SK-N-MC (cell line): ENCODE data around the gene C1QTNF4.
"Not testable (repeated sequence)": the region's sequence is repeated elsewhere in the genome, so short reads cannot be mapped to it uniquely, and the experiment has no call there.

Experiments used
- DNase-seq: peaks from one replicate; pipeline ENCODE4 v3.0.0-alpha.2; 2011; ENCODE audit warnings: low read depth, low spot score
- H3K27ac ChIP-seq: fragments of 200-600 bp; sonication (generic); 2 replicates; pipeline ENCODE4 v1.5.1; 2016; ENCODE audit warnings: mixed run types
- H3K36me3 ChIP-seq: fragments of 200-600 bp; sonication (generic); 2 replicates; pipeline ENCODE4 v1.6.1; 2017; ENCODE audit warnings: antibody characterized with exemption, low read length, mixed read lengths; ENCODE audit not compliant: insufficient read depth
- H3K4me3 ChIP-seq: fragments of 200-600 bp; sonication (generic); 2 replicates; pipeline ENCODE4 v1.5.1; 2016
- H3K9ac ChIP-seq: fragments of 200-600 bp; sonication (generic); 2 replicates; pipeline ENCODE4 v1.8.0; 2017; ENCODE audit warnings: mixed run types, mixed read lengths; ENCODE audit not compliant: insufficient read length
- H3K9me3 ChIP-seq: fragments of 200-600 bp; sonication (generic); 2 replicates; pipeline ENCODE4 v1.6.1; 2017; ENCODE audit warnings: low read depth, mild to moderate bottlenecking, antibody characterized with exemption, low read length, moderate library complexity, mixed read lengths
- EZH2 ChIP-seq: fragments of 200-600 bp; sonication (generic); IDR thresholded peaks from one replicate; pipeline ENCODE4 v1.6.1; 2017; ENCODE audit warnings: antibody characterized with exemption
- FOXP2 ChIP-seq: optimal IDR thresholded peaks from 2 replicates; pipeline ENCODE3; 2011; ENCODE audit warnings: mild to moderate bottlenecking, moderate library complexity; ENCODE audit not compliant: insufficient read depth; ENCODE audit errors: extremely low read length, control extremely low read depth
- POLR2AphosphoS5 ChIP-seq: IDR thresholded peaks from 2 replicates; pipeline ENCODE4 v1.6.1; 2012; ENCODE audit warnings: mild to moderate bottlenecking, low read depth, low read length, borderline replicate concordance

C1QTNF4 gene

GRCh38 chr11:47569646-47570045, 24.6 kb downstream of the C1QTNF4 start:
- no peak for DNase-seq
- H3K27ac ChIP-seq, result no peak overlapping the region
- TF ChIP-seq EZH2, result no peak
- TF ChIP-seq POLR2AphosphoS5, result no peak
- no peak for TF ChIP-seq FOXP2
- no peak overlapping the region for H3K9ac ChIP-seq
- H3K36me3 ChIP-seq, result peaks cover 21% of the 10 kb centered on the region
- H3K9me3 ChIP-seq, result no peaks in the 10 kb centered on the region
- no peak overlapping the region for H3K4me3 ChIP-seq

- no peaks in the 10 kb centered on the region for H3K9me3 ChIP-seq
- H3K27ac ChIP-seq, result peak overlapping the region; percentile 26; the same call in 1 of the 2 replicates
- peak overlapping the region; percentile 80 for H3K9ac ChIP-seq
- no peak for DNase-seq
- H3K4me3 ChIP-seq, result peak overlapping the region; percentile 73
- no peaks in the 10 kb centered on the region; the same call in 1 of the 2 replicates for H3K36me3 ChIP-seq
- no peak for TF ChIP-seq POLR2AphosphoS5
- no peak for TF ChIP-seq FOXP2
- no peak for TF ChIP-seq EZH2
Measured at GRCh38 chr11:47566149-47566698, 28.0 kb downstream of the C1QTNF4 start.

- H3K9ac ChIP-seq, result peak within 1 kb of the TSS; percentile 80
- no peak for TF ChIP-seq FOXP2
- TF ChIP-seq POLR2AphosphoS5, result peak; percentile 34; the same call in 1 of the 2 replicates
- peak within 1 kb of the TSS; percentile 26; the same call in 1 of the 2 replicates for H3K27ac ChIP-seq
- no peak for DNase-seq
- H3K36me3 ChIP-seq, result no peaks in the 10 kb centered on the region; the same call in 1 of the 2 replicates
- H3K9me3 ChIP-seq, result no peaks in the 10 kb centered on the region
- H3K4me3 ChIP-seq, result peak within 1 kb of the TSS; percentile 73
Measured at GRCh38 chr11:47565340-47566148, 28.7 kb downstream of the C1QTNF4 start, which contains the start of gene PTPMT1. TSS of gene PTPMT1 (plus strand) at chr11:47565599. CDS start at chr11:47565623, 24 bp downstream.

DNA sequence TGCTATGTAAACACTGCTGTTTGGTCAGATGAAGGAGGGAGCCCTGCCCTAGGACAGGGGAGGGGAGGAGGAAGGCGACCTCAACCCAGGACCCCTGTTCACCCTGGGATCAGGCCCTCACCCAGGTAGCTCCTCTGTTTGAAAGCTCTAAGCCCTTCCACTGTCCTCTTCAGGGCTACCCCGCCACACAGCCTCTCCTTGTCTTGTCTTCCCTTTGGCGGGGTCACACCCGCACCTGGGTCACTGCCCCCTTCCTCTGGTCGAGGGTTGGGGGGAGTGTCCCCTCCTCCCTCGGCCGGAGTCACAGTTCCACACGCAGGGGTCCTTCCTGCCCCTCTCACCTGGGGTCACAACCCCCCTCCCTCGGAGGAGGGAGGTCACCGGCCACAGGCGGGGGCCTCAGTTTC, 29.3 kb downstream of the C1QTNF4 start:
- TF ChIP-seq EZH2, result no peak
- DNase-seq, result no peak
- Histone ChIP-seq H3K4me3 (peak overlapping the region; percentile 73), H3K36me3 (no peaks in the 10 kb centered on the region; the same call in 1 of the 2 replicates), H3K27ac (no peak overlapping the region), H3K9me3 (no peaks in the 10 kb centered on the region), H3K9ac (peak overlapping the region; percentile 80)

DNA sequence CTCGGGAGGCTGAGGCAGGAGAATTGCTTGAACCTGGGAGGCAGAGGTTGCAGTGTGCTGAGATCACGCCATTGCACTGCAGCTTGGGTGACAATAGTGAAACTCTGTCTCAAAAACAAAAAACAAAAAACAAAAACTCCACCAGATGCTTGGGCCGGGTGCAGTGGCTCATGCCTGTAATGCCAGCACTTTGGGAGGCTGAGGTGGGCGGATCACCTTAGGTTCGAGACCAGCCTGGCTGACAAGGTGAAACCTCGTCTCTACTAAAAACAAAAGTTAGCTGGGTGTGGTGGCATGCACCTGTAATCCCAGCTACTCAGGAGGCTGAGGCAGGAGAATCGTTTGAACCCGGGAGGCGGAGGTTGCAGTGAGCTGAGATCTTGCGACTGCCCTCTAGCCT, 29.8 kb downstream of the C1QTNF4 start:
- H3K4me3 ChIP-seq, H3K9me3 ChIP-seq, H3K36me3 ChIP-seq, DNase-seq, H3K27ac ChIP-seq, H3K9ac ChIP-seq: not testable (repeated sequence)

DNA sequence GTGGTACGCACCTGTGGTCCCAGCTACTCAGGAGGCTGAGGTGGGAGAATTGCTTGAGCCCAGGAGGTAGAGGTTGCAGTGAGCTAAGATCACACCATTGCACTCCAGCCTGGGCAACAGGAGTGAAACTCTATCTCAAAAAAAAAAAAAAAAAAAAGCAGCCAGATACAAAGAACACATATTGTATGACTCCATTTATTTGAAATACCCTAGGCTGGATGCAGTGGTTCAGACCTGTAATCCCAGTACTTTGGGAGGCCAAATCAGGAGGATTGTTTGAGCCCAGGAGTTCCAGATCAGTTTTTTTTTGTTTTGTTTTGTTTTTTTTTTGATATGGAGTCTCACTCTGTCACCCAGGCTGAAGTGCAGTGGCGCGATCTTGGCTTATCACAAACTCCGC, 31.8 kb downstream of the C1QTNF4 start:
- not testable (repeated sequence) for H3K27ac ChIP-seq, H3K36me3 ChIP-seq, H3K9me3 ChIP-seq, DNase-seq, H3K9ac ChIP-seq, H3K4me3 ChIP-seq

DNA sequence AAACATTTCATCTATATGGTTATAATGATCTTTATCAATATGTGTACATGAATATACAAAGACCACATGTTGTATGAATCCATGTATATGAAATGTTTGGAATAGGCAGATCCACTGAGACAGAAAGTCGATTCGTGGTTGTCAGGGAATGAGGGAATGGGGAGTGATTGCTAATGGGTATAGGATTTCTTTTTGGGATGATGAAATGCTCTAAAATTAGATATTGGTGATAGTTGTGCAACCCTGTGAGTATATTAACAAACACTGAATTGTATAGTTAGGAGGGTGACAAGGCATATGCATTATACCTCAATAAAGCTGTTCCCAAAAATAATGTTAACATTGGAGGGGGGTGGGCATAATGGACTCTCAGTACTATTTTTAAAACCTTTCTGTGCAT, 33.8 kb downstream of the C1QTNF4 start:
- H3K4me3 ChIP-seq, result no peak overlapping the region
- no peak overlapping the region for H3K27ac ChIP-seq
- no peaks in the 10 kb centered on the region for H3K36me3 ChIP-seq
- H3K9ac ChIP-seq, result no peak overlapping the region
- no peaks in the 10 kb centered on the region for H3K9me3 ChIP-seq
- no peak for DNase-seq
- no peak for TF ChIP-seq EZH2

DNA sequence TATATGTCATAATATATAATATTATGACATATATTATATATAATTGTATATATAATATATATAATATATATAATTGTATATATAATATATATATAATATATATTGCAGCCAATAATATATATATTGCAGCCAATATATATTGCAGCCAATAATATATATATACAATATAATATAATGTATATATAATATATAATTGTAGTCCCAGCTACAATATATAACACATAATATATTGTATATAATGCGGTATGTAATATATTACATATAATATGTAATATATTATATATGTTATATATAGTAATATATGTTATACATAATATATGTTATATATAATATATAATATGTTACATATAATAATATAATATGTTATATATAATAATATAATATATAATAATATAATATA, 35.5 kb downstream of the C1QTNF4 start:
- no peaks in the 10 kb centered on the region for H3K36me3 ChIP-seq
- H3K9me3 ChIP-seq, result no peaks in the 10 kb centered on the region
- H3K9ac ChIP-seq, result no peak overlapping the region
- TF ChIP-seq POLR2AphosphoS5 (no peak), EZH2 (no peak), FOXP2 (no peak)
- no peak overlapping the region for H3K4me3 ChIP-seq
- H3K27ac ChIP-seq, result no peak overlapping the region
- DNase-seq, result no peak

- not testable (repeated sequence) for H3K9ac ChIP-seq, H3K27ac ChIP-seq, H3K9me3 ChIP-seq, H3K4me3 ChIP-seq, DNase-seq, H3K36me3 ChIP-seq
Measured at GRCh38 chr11:47557004-47557403, 37.2 kb downstream of the C1QTNF4 start.
